ENCODE measurements around the gene PRDX5.
"Not testable (repeated sequence)": the region's sequence is repeated elsewhere in the genome, so short reads cannot be mapped to it uniquely, and the experiment has no call there.

Gene PRDX5

DNA sequence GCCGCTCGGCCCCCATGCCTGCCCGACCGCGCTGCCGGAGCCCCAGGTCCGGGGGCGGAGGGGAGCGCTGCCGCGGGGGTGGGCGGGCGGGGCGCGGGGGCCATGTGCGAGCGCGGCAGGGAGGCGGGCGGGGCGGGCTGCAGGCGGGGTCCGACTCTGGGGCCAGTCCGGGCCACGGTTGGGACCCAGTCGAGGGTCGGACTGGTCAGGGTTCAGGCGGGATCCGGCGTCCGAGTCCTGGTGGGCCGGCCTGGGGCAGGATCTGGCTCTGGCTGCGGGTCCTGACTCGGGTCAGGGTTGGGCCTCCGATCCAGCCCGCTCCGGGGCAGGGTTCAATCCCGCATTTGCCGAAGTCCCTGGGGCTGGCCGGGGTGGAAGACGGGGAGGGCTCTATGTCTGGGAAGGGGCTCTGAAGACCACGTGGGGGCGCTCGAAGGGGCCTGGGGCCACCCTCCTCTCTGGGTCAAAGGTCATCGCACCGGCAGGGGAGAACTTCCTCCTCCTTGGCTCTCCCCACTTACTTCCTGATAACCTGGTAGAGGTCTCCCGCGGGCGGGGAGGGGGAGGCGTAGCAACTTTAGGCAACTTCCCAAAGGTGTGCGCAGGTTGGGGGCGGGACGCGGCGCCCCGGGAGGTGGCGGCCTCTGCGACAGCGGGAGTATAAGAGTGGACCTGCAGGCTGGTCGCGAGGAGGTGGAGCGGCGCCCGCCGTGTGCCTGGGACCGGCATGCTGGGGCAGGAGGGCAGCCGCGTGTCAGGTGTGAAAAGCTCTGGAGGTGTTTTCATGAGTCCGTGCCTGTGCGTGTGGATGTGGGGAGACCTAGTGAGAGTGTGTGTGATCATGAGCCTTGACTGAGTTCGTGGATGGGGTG lies 12.0 kb upstream of the PRDX5 start:
- DNase-seq (ENCODE audit: low read depth): no peak

DNA sequence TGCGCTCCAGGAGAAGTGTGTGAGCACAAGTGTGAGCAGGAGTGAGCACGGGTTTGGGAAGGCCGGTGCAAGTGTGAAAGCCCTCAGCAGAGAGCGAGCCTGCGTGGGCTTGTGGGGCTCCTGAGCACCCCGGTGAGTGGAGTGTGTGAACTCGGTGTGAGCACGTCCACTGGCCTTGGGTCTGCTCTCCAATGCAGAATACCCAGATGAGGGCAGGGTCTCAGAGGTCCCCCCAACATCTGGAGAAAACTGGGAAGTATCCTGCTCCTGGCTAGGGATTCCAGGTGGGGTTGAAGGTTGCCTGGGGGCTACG lies 11.4 kb upstream of the PRDX5 start:
- DNase-seq (ENCODE audit: low read depth): no peak

DNA sequence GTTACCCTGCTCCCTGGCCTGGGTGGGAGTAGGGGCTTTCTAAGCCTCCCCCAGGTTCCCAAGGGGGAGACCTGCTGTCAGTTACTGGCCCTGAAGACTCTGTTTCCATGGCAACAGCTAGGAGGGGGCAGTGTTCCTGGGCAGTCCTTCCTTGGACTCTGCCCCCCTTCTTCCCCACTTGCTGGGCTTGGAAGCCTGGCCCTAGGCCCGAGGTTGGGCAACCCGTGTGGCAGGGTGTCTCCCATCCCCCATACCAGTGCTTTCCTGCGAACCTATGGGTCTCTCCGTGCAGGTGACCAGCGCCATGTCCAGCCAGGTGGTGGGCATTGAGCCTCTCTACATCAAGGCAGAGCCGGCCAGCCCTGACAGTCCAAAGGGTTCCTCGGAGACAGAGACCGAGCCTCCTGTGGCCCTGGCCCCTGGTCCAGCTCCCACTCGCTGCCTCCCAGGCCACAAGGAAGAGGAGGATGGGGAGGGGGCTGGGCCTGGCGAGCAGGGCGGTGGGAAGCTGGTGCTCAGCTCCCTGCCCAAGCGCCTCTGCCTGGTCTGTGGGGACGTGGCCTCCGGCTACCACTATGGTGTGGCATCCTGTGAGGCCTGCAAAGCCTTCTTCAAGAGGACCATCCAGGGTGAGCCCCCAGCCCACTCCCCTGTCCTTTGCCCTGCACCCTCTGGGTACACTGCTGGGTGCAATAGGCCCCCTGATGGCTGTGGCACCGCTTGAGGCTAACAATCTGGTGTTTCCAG lies 10.9 kb upstream of the PRDX5 start:
- no peak for DNase-seq (ENCODE audit: low read depth)

DNA sequence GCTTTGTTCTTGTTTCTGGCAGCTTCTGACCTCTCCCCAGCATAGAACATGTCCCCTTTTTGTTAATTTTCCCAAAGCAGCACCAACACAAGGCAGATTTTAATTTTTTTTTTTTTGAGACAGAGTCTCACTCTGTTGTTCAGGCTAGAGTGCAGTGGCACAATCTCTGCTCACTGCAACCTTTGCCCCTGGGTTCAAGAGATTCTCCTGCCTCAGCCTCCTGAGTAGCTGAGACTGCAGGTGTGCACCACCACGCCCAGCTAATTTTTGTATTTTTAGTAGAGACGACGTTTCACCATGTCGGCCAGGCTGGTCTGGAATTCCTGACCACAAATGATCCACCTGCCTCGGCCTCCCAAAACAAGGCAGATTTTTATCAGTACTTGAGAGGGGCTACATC lies 10.1 kb upstream of the PRDX5 start:
- DNase-seq (ENCODE audit: low read depth): not testable (repeated sequence)

DNA sequence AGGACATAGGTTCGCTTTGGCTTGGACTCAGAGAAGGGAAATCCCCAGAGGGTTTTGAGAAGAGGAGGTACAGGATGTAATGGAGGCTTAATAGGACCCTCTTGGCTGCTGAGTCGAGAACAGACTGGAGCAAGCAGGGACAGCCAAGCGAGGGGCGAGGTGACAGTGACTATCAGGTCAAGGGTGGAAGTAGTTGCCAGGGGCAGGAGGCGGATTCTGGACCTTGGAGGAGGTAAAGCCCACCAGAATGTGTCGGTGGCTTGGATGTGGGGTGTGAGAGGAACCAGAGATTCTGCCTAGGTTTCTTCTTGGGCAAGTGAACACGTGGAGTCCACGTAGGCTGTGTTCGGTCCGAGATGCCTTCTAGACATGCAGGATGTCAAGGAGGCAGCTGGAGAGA lies 5.0 kb upstream of the PRDX5 start:
- no peak for DNase-seq (ENCODE audit: low read depth)

DNA sequence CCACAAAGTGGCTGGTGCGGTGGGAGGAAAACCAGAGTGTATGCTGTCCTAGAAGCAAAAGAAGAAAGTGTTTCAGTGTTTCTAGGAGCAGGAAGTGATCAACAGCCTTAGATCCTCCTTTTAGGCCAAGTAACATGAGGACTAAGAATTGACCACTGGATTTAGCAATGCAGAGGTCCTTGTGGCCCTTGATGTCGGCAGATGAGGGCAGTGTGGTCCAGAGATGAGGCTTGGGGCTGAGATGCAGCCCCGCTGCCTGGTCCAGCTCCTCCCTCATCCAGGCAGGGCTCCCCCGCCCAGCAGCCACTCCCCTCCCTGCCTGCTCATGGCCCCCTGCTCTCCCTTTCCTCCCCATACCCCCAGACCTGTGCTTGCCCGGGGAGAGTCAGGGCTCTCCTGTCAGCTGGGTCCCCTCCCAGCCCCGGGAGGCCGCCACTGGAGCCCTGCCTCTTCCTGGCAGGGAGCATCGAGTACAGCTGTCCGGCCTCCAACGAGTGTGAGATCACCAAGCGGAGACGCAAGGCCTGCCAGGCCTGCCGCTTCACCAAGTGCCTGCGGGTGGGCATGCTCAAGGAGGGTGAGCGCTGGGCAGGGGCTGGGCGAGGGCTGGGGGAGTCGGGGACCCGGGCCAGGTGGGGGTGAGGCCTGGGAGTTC lies 4.3 kb upstream of the PRDX5 start:
- no peak for DNase-seq (ENCODE audit: low read depth)

DNA sequence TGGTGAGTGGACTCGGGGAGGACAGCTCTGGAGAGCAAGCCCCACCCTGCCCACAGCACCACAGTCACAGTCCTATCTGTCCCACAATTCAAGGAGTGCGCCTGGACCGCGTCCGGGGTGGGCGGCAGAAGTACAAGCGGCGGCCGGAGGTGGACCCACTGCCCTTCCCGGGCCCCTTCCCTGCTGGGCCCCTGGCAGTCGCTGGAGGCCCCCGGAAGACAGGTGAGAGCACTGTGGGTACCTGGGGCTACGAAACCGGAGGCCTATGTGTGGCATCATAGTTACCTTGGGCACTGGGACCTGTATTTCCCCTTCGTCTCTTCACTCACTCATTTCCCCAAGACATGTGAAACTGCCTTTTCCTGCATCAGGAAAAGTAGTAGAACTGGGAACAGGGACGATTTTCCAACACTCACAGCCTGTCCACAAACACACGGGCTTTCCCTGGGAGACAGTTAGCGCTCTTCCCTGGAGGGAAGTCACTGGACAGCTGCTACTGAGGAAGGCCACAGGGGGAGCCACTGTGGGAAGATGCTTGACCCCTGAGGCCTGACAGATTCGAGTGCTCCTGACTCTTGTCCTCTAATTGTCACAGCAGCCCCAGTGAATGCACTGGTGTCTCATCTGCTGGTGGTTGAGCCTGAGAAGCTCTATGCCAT lies 3.6 kb upstream of the PRDX5 start:
- DNase-seq (ENCODE audit: low read depth): no peak

DNA sequence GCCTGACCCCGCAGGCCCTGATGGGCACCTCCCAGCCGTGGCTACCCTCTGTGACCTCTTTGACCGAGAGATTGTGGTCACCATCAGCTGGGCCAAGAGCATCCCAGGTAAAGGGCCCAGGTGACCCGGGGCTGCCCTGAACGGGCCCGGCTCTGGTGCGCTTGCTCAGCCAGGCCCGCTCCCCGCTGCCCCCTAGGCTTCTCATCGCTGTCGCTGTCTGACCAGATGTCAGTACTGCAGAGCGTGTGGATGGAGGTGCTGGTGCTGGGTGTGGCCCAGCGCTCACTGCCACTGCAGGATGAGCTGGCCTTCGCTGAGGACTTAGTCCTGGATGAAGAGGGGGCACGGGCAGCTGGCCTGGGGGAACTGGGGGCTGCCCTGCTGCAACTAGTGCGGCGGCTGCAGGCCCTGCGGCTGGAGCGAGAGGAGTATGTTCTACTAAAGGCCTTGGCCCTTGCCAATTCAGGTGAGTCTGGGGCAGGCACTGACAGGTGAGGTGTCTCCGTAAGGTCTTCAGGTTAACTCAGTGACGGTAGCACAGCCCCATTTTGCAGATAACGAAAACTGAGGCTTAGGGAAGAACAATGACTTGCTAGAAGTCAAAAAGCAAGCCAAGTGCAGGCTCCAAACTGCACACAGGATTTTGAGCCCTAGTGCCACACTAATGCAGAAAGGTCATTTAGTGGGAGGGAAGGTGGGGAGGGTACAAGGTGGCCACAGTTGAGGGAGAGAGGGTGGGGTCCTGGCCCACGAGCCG lies 2.9 kb upstream of the PRDX5 start:
- no peak for DNase-seq (ENCODE audit: low read depth)

DNA sequence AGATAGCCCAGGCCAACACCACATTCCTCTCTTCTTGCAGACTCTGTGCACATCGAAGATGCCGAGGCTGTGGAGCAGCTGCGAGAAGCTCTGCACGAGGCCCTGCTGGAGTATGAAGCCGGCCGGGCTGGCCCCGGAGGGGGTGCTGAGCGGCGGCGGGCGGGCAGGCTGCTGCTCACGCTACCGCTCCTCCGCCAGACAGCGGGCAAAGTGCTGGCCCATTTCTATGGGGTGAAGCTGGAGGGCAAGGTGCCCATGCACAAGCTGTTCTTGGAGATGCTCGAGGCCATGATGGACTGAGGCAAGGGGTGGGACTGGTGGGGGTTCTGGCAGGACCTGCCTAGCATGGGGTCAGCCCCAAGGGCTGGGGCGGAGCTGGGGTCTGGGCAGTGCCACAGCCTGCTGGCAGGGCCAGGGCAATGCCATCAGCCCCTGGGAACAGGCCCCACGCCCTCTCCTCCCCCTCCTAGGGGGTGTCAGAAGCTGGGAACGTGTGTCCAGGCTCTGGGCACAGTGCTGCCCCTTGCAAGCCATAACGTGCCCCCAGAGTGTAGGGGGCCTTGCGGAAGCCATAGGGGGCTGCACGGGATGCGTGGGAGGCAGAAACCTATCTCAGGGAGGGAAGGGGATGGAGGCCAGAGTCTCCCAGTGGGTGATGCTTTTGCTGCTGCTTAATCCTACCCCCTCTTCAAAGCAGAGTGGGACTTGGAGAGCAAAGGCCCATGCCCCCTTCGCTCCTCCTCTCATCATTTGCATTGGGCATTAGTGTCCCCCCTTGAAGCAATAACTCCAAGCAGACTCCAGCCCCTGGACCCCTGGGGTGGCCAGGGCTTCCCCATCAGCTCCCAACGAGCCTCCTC lies 2.0 kb upstream of the PRDX5 start:
- not testable (repeated sequence) for DNase-seq (ENCODE audit: low read depth)

DNA sequence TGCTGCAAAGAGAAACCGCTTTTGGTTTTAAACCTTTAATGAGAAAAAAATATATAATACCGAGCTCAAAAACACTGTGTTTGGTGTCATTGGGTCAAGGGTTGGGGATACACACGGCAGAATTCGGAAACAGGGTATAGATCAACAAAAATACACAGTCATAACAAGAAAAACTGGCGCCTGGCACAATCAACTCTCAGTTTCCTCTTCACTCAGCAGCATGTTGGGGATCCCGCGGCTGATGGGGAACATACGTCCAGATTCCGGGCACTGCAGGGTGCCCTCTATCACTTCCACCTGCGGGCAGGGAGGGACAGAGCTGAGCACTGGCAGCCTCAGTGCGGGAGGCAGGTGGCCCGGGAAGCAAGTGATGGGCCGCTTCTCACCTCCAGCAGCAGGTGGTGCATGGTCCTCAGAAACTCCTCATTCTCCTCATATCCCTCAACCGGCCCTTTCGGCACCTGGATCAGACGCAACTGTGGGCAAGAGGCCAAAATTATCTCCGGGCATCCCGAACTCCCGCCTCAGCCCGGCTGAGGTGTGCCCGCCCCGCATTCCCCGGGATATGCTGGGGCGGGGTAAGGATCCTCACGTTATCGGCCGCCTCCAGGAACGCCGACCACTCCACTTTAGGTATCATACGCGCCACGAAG lies 1.1 kb upstream of the PRDX5 start:
- no peak for DNase-seq (ENCODE audit: low read depth)

DNA sequence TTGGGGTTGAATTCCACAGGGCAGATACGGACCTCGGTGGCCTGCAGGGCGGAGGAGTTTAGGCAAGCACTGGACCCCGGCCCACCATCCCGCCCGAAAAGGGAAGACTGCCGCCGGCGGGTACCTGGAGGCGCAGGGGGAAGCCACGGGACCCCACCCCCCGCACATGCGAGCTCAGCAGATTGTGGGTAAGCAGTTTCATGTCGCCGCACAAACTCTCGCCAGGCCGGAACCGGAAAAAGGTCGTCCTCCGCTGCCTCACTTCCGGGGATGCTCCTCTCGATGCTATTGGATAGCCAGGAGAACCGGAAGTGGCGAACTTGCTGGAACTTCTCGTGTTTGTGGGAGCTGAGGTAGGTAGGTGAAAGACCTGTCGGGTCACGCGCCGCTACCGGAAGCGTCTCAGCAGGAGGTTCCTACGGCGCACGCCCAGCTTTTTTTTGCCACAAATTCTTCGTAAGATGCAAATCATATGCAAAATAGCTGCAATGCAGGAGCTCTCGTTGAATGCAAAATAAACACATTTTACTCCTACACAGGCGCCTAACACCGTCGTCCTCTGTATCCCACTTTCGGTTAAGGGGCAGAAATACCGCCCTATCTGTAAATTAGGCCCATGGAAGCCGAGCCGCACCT lies 478 bp upstream of the PRDX5 start, which contains the start of gene TRMT112:
Gene TRMT112, minus strand, starts transcription at position 235 of the 636 bp plus-strand sequence. Its CDS starts 33 bp downstream, at position 202.
- DNase-seq (ENCODE audit: low read depth): peak; percentile 92

DNA sequence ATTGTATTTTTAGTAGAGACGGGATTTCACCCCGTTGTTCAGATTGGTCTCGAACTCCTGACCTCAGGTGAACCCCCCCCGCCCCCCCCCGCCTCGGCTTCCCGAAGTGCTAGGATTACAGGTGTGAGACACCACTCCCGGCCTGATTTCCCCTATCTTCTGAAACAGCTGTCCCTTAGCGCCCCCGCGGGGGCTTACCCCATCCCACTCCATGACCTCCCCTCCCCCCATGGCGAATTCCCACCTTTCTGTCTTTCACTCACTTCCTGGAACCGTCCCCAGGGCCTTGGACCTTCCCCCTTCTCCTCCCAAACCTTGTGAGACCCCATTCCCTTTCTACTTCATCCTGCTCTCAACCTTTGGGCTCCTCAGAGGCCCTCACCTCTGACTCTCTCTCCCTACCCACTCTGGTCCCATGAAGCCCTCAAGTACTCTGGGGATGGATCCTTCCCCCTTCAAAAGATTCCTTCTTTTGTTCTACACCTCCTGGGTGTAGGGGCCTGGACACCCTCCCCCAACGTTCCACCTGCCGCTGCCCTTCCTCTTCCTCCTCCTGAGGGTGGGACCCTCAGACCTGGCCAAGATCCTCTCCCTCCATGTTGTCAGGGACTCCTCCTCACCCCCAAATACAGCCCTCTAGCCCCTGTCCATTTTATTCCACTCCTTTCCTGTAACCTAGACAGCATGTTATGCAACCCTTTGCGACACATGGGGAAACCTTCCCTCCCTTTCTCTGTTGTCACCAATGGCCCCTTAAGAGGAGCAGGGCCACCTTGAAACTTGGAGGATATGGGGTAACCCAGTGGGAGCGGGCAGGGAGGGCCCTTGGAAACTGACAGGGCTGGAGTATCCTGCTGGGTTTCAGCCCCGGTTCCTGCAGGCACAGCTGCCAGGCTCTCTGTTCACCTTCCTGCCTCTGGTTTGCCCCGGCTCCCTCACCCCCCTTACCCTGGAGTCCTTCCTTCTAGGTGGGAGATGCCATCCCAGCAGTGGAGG lies 1.1 kb downstream of the PRDX5 start:
- DNase-seq (ENCODE audit: low read depth): no peak

DNA sequence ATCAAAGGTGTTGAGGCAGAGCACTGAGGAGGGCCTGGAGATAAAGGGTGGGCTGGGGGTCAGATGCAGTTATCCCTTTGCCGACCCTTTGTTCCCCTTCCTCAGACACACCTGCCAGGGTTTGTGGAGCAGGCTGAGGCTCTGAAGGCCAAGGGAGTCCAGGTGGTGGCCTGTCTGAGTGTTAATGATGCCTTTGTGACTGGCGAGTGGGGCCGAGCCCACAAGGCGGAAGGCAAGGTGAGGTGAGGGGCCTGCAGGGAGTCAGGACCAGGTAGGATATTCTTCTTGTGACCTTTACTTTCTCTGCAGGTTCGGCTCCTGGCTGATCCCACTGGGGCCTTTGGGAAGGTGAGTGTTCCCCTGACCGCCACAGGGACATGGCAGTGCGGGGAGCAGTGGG lies 2.6 kb downstream of the PRDX5 start:
- DNase-seq (ENCODE audit: low read depth): no peak

DNA sequence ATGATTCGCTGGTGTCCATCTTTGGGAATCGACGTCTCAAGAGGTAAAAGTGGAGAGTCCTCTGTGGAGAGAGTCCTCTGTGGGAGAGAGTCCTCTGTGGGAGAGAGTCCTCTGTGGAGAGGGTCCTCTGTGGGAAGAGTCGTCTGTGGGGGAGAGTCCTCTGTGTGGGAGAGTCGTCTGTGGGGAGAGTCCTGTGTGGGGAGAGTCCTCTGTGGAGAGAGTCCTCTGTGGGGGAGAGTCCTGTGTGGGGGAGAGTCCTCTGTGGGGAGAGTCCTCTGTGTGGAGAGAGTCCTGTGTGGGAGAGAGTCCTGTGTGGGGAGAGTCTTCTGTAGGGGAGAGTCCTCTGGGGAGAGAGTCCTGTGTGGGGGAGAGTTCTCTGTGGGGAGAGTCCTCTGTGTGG lies 3.1 kb downstream of the PRDX5 start:
- no peak for DNase-seq (ENCODE audit: low read depth)

DNA sequence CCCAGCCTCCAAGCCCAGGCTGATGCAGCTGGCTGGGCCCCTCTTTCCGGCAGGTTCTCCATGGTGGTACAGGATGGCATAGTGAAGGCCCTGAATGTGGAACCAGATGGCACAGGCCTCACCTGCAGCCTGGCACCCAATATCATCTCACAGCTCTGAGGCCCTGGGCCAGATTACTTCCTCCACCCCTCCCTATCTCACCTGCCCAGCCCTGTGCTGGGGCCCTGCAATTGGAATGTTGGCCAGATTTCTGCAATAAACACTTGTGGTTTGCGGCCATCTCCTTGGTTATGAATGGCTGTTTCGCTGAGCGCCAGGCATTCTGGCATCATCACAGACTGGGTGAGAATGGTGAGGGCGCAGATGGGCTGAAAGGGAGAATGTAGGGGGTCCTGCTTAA lies 3.6 kb downstream of the PRDX5 start:
- DNase-seq (ENCODE audit: low read depth): no peak

DNA sequence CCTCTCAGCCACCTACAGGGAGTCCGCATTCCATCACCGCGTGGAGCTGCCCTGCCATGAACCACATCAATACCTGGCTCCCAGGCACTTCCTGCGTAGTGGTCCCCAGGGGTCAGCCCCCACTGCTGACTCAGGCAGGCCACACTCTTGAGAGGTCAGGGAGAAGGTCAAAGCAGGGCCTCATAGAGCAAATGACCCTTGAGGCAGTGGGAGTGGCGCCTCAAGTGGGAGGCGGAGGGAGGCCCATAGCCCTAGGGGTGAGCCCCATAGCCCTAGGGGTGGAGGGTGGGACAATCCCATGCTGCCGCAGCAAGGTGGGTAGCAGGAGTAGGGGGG lies 5.0 kb downstream of the PRDX5 start:
- no peak for DNase-seq (ENCODE audit: low read depth)

DNA sequence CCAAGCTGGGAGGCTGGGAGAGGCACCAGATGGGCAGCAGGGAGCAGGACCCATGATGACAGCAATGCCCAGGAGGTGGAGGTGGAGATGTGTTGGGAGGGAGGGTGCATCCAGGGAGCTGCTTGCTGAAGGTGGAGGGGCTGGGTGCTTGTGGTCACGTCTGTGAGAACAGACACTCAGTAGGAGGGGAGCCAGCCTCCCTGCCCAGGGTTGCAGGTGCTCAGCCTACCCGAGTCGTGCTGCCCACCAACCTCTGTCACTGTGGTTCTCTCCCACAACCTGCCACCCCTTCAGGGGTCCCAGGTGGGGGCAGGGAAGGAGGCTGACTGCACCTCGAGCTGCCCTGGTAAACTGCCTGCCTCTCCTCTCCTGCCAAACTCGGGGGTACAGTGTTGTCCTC lies 5.5 kb downstream of the PRDX5 start:
- DNase-seq (ENCODE audit: low read depth): no peak

DNA sequence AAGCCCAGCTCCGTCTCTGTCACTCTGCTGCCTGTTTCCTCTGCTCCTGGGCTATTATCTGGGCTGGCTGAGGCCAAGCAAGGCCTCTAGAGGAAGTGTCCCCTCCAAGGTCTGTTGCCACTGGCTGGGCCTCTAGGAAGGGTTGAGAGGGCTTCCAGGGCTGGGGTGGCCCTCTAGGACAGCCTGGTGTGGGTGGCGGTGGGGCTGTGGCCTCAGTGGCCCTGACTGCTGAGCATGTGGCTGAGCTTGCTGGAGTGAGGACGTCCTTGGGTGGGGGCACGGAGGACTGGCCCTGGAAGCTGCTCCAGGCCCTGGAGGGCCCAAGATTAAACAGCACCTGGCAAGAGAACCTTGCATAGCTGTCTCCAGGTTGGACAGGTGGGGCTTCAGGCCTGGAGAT lies 6.1 kb downstream of the PRDX5 start:
- DNase-seq (ENCODE audit: low read depth): not testable (repeated sequence)
